ENCODE measurements around the gene HCST.
"Not testable (repeated sequence)": the region's sequence is repeated elsewhere in the genome, so short reads cannot be mapped to it uniquely, and the experiment has no call there.

DNA sequence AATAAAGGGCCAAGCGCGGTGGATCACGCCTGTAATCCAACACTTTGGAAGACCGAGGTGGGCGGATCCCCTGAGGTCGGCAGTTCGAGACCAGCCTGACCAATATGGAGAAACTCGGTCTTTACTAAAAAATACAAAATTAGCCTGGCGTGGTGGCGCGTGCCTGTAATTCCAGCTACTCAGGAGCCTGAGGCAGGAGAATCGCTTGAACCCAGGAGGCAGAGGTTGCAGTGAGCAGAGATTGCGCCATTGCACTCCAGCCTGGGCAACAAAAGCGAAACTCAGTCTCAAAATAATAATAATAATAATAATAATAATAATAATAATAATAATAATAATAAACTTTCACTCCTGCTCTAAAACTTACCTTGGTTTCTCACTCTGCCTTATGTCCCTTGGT lies 8.0 kb downstream of the HCST start:
- TF ChIP-seq, protein P1, sequence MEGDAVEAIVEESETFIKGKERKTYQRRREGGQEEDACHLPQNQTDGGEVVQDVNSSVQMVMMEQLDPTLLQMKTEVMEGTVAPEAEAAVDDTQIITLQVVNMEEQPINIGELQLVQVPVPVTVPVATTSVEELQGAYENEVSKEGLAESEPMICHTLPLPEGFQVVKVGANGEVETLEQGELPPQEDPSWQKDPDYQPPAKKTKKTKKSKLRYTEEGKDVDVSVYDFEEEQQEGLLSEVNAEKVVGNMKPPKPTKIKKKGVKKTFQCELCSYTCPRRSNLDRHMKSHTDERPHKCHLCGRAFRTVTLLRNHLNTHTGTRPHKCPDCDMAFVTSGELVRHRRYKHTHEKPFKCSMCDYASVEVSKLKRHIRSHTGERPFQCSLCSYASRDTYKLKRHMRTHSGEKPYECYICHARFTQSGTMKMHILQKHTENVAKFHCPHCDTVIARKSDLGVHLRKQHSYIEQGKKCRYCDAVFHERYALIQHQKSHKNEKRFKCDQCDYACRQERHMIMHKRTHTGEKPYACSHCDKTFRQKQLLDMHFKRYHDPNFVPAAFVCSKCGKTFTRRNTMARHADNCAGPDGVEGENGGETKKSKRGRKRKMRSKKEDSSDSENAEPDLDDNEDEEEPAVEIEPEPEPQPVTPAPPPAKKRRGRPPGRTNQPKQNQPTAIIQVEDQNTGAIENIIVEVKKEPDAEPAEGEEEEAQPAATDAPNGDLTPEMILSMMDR (IDR thresholded peaks at IDR 0.05) = not testable (repeated sequence)
- TF ChIP-seq POLR2A (IDR thresholded peaks at IDR 0.05) = not testable (repeated sequence)
